ENCODE measurements around the gene LLGL2.
A peak's percentile ranks its signal among the peaks of the same experiment; 100 is the strongest.

DNA sequence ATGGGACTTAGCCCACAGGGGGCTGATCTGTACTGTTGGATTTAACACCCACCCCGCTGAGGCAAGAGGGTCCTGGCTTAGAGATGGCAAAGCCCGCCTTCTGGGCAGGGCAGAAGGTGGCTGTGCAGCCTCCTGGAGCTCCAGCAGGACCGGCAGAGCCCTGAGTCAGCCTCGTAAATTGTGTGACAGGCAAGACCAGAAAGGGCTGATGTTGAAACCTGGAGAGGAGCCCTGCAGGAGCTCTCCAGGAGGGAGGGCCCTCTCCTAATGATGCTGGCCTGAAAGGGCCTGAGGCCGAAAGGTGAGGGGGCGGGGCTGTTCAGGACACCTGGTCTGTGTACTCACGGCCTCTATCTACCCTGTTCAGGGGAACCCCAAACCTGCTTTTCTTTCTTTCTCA lies 39.6 kb downstream of the LLGL2 start:
- TF ChIP-seq POLR2AphosphoS5 (IDR thresholded peaks at IDR 0.05) = peak; percentile 67
- TF ChIP-seq, protein P1, sequence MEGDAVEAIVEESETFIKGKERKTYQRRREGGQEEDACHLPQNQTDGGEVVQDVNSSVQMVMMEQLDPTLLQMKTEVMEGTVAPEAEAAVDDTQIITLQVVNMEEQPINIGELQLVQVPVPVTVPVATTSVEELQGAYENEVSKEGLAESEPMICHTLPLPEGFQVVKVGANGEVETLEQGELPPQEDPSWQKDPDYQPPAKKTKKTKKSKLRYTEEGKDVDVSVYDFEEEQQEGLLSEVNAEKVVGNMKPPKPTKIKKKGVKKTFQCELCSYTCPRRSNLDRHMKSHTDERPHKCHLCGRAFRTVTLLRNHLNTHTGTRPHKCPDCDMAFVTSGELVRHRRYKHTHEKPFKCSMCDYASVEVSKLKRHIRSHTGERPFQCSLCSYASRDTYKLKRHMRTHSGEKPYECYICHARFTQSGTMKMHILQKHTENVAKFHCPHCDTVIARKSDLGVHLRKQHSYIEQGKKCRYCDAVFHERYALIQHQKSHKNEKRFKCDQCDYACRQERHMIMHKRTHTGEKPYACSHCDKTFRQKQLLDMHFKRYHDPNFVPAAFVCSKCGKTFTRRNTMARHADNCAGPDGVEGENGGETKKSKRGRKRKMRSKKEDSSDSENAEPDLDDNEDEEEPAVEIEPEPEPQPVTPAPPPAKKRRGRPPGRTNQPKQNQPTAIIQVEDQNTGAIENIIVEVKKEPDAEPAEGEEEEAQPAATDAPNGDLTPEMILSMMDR (IDR thresholded peaks at IDR 0.05) = no peak
- TF ChIP-seq POLR2A (IDR thresholded peaks at IDR 0.05) = no peak
